Measurements from ENCODE around the gene GNAS-AS1.

DNA sequence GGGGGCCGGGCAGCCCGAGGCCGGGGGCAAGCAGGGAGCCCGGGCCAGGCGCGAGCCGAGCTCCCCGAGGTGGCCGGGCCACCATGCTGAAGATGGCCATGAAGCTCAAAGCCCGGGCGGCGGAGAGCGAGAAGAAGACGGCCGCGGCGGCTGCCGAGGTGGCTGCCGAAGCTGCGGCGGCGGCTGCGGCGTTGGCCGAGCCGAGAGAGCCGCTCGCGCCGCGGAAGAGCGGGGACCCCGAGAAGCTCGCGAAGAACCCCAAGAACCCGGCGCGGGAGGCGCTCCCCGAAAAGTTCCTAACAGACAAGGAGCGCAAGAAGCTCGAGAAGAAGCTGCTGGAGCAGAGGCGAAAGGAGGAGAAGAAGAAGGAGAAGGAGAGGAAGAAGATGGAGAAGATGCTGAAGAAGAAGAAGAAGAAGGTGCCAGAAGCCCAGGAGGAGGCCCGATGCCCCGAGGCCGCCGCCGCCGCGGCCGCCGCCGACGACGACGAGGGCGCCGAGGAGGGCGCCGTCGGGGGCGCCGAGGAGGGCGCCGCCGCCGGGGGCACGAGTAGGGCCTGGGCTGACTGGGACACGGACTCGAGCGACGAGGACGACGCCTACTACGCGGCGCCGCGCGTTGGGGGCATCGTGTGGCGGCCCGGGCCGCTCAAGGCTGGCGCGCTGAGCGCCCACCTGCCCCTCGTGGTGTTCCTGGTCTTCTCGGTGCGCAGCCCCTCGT lies 39.3 kb upstream of the GNAS-AS1 start:
- TF ChIP-seq, protein P1, sequence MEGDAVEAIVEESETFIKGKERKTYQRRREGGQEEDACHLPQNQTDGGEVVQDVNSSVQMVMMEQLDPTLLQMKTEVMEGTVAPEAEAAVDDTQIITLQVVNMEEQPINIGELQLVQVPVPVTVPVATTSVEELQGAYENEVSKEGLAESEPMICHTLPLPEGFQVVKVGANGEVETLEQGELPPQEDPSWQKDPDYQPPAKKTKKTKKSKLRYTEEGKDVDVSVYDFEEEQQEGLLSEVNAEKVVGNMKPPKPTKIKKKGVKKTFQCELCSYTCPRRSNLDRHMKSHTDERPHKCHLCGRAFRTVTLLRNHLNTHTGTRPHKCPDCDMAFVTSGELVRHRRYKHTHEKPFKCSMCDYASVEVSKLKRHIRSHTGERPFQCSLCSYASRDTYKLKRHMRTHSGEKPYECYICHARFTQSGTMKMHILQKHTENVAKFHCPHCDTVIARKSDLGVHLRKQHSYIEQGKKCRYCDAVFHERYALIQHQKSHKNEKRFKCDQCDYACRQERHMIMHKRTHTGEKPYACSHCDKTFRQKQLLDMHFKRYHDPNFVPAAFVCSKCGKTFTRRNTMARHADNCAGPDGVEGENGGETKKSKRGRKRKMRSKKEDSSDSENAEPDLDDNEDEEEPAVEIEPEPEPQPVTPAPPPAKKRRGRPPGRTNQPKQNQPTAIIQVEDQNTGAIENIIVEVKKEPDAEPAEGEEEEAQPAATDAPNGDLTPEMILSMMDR (IDR thresholded peaks at IDR 0.05): no peak
- TF ChIP-seq POLR2AphosphoS5 (IDR thresholded peaks at IDR 0.05) (no peak), POLR2A (IDR thresholded peaks at IDR 0.05) (no peak), EP300 (IDR thresholded peaks at IDR 0.05) (no peak)
